Chondrocyte (in vitro differentiated cells): Measurements from ENCODE around the gene BOC. TPM values are rescaled to one million over a fixed set of nuclear protein-coding genes. Genes with fewer than 3 reads are reported as not detected.

Source experiments
- DNase-seq: peaks from one replicate; pipeline ENCODE4 v3.0.0; 2021; ENCODE audit warnings: mixed read lengths, low spot score
- H3K27ac Mint-ChIP-seq: one replicate; pipeline ENCODE4 v1.8.0; 2021; ENCODE audit warnings: mild to moderate bottlenecking, moderate library complexity, mixed read lengths; ENCODE audit not compliant: unreplicated experiment
- H3K27me3 Mint-ChIP-seq: 2 replicates; pipeline ENCODE4 v1.8.0; 2021; ENCODE audit warnings: low read depth, mixed read lengths
- H3K36me3 Mint-ChIP-seq: 2 replicates; pipeline ENCODE4 v1.8.0; 2021; ENCODE audit warnings: low read depth, mixed read lengths
- H3K4me1 Mint-ChIP-seq: 2 replicates; pipeline ENCODE4 v1.8.0; 2021; ENCODE audit warnings: low read depth, mild to moderate bottlenecking, mixed read lengths
- H3K4me3 Mint-ChIP-seq: one replicate; pipeline ENCODE4 v1.8.0; 2021; ENCODE audit warnings: mild to moderate bottlenecking, moderate library complexity, mixed read lengths; ENCODE audit not compliant: unreplicated experiment
- H3K9me3 Mint-ChIP-seq: 2 replicates; pipeline ENCODE4 v1.8.0; 2021; ENCODE audit warnings: low read depth, mixed read lengths
- CTCF ChIP-seq: fragments of 200-600 bp; sonication (generic); IDR thresholded peaks from 2 replicates; pipeline ENCODE4 v1.5.0; 2021; ENCODE audit warnings: antibody characterized with exemption, mild to moderate bottlenecking, moderate library complexity
- total RNA-seq: library from RNA; stranded (reverse); gene quantifications from 3 replicates; pipeline ENCODE4 v1.2.1, GENCODE V29; 2021

The BOC gene
- total RNA-seq, 1 donor from 2014 or later = 7.3 TPM

DNA sequence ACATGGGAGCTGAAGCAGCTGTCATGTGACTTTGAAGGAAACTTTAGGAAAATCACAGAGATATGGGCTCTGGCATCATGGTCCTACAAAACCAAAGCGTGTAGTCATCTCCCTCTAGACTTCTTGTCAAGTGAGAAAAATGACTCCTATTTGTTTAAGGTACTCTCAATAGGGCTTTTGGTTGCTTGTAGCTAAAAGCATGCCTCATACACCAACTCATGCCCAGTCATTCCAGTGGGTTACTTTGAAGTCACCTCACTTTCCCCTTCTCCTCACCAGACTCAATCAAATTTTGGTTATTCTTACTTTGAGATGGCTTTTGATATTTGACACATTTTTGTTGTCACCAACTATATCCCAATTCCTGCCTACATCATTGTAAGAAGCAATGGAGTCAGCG, 81.6 kb downstream of the BOC start:
- Mint-ChIP-seq H3K9me3 (no peaks in the 10 kb centered on the region), H3K27me3 (no peaks in the 10 kb centered on the region), H3K4me3 (no peak overlapping the region), H3K27ac (no peak overlapping the region), H3K4me1 (peaks cover 1% of the 10 kb centered on the region), H3K36me3 (peaks cover 6% of the 10 kb centered on the region)
- TF ChIP-seq CTCF = no peak
- no peak for DNase-seq

DNA sequence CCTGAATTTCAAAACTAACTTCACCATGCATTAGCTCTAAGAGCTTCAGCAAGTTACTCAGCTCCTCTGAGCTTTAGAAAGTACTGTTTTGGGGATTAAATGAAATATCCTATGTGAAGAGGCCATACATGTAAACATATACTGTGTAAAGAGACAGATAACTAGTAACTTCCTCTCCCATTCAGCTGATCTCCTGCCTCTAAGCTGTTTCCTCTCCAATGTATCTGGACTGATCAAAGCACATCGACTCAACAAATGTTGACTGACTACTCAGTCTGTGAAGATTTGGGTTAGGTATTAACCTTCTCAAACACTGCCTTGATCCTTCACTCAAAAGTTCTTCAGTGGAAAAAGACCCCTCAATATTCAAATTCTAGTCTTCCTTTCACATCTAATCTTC, 82.0 kb downstream of the BOC start:
- Mint-ChIP-seq H3K4me3 (no peak overlapping the region), H3K27ac (no peak overlapping the region), H3K4me1 (no peaks in the 10 kb centered on the region), H3K27me3 (no peaks in the 10 kb centered on the region), H3K9me3 (no peaks in the 10 kb centered on the region), H3K36me3 (peaks cover 6% of the 10 kb centered on the region)
- no peak for TF ChIP-seq CTCF
- no peak for DNase-seq

- no peak for TF ChIP-seq CTCF
- Mint-ChIP-seq H3K9me3 (no peaks in the 10 kb centered on the region), H3K36me3 (peaks cover 7% of the 10 kb centered on the region), H3K4me1 (no peaks in the 10 kb centered on the region), H3K4me3 (no peak overlapping the region), H3K27me3 (no peaks in the 10 kb centered on the region), H3K27ac (no peak overlapping the region)
- DNase-seq = no peak
Observed at GRCh38 chr3:113295463-113295862, 84.1 kb downstream of the BOC start.

GRCh38 chr3:113297287-113297686, 85.9 kb downstream of the BOC start:
- Mint-ChIP-seq H3K27me3 (no peaks in the 10 kb centered on the region), H3K27ac (no peak overlapping the region), H3K4me1 (no peaks in the 10 kb centered on the region), H3K9me3 (no peaks in the 10 kb centered on the region), H3K4me3 (no peak overlapping the region), H3K36me3 (peaks cover 7% of the 10 kb centered on the region)
- DNase-seq = no peak
- no peak for TF ChIP-seq CTCF

- Mint-ChIP-seq H3K4me3 (no peak overlapping the region), H3K9me3 (no peaks in the 10 kb centered on the region), H3K27ac (no peak overlapping the region), H3K36me3 (peaks cover 7% of the 10 kb centered on the region), H3K27me3 (no peaks in the 10 kb centered on the region), H3K4me1 (no peaks in the 10 kb centered on the region)
- DNase-seq = no peak
- no peak for TF ChIP-seq CTCF
Observed at GRCh38 chr3:113297841-113298240, 86.5 kb downstream of the BOC start.
